Endothelial cell of umbilical vein (primary cell): ENCODE results near the gene WDR45. TPM values are rescaled to one million over a fixed set of nuclear protein-coding genes. Genes with fewer than 3 reads are reported as not detected.

Experiments
- BruUV-seq: library from RNA; stranded (reverse); fragments of 400-500 nt; replicated peaks from 2 replicates; lab custom pipeline; 2021; lab: Mats Ljungman, UMichigan
- CTCF ChIA-PET: fragments of 300-600, 350-600 bp; sonication (Branson Sonifier 250); formaldehyde crosslinking; loops from one replicate; lab custom pipeline; 2021; ENCODE audit warnings: antibody characterized with exemption, inconsistent platforms; lab: Charles Lee
- POLR2A ChIA-PET: fragments of 300-600, 350-600 bp; sonication (Branson Sonifier 250); formaldehyde crosslinking; loops from one replicate; lab custom pipeline; 2021; ENCODE audit warnings: antibody characterized with exemption, inconsistent platforms; lab: Charles Lee
- DNase-seq: peaks from one replicate; pipeline ENCODE4 v3.0.0-alpha.2; 2011; ENCODE audit warnings: low read depth, low spot score
- FAIRE-seq: peaks from 2 replicates; lab custom pipeline; 2011; peaks lifted over from hg19 to GRCh38; lab: Jason Lieb, UNC
- H2AFZ ChIP-seq: 2 replicates; pipeline ENCODE4 v1.6.0; 2012; ENCODE audit warnings: low read depth, low read length, control low read depth, inconsistent platforms
- H3K27ac ChIP-seq: 2 replicates; pipeline ENCODE4 v1.5.1; 2011; ENCODE audit warnings: low read depth, mild to moderate bottlenecking, control low read depth, low read length, moderate library complexity; ENCODE audit not compliant: insufficient read depth
- H3K27me3 ChIP-seq, 2 experiments: 2 replicates each; pipeline versions ENCODE4 v1.6.0 to v1.6.1; 2011; ENCODE audit warnings: low read length in 2 of 2, mixed read lengths in 1 of 2; ENCODE audit not compliant: control insufficient read depth in 2 of 2, insufficient read depth in 2 of 2
- H3K36me3 ChIP-seq, 2 experiments: 2 replicates in 1 of 2; 3 replicates in 1 of 2; pipeline ENCODE4 v1.5.1; 2011; ENCODE audit warnings: low read length in 2 of 2, mild to moderate bottlenecking in 1 of 2, moderate library complexity in 1 of 2; ENCODE audit not compliant: control insufficient read depth in 2 of 2, insufficient read depth in 2 of 2; ENCODE audit errors: extremely low read depth in 1 of 2
- H3K4me1 ChIP-seq: 3 replicates; pipeline ENCODE4 v1.5.1; 2011; ENCODE audit warnings: mild to moderate bottlenecking, low read length; ENCODE audit not compliant: control insufficient read depth, insufficient read depth; ENCODE audit errors: extremely low read depth
- H3K4me2 ChIP-seq: 2 replicates; pipeline ENCODE4 v1.6.1; 2011; ENCODE audit warnings: low read length, control low read depth, mixed read lengths; ENCODE audit not compliant: insufficient read depth
- H3K4me3 ChIP-seq, 3 experiments: fragments of 200-600 bp in 1 of 3; sonication (generic), shearing (Covaris generic) in 1 of 3; replicated peaks in 1 of 3; 2 replicates each; pipeline ENCODE4 v1.5.1; 2011 to 2016; ENCODE audit warnings: control low read depth in 3 of 3, low read length in 3 of 3, mild to moderate bottlenecking in 2 of 3, inconsistent platforms in 1 of 3, low read depth in 1 of 3, moderate library complexity in 1 of 3; ENCODE audit not compliant: insufficient read depth in 1 of 3
- H3K79me2 ChIP-seq: 2 replicates; pipeline ENCODE4 v1.6.0; 2012; ENCODE audit warnings: low read length, inconsistent platforms; ENCODE audit not compliant: control insufficient read depth, insufficient read depth
- H3K9ac ChIP-seq: replicated peaks from 2 replicates; pipeline ENCODE3; 2011; ENCODE audit warnings: low read length, control low read depth; ENCODE audit not compliant: insufficient read depth; ENCODE audit errors: extremely low read depth
- H3K9me1 ChIP-seq: replicated peaks from 3 replicates; pipeline ENCODE4 v1.6.0; 2011; ENCODE audit warnings: mild to moderate bottlenecking, low read length; ENCODE audit not compliant: control insufficient read depth, insufficient read depth; ENCODE audit errors: extremely low read depth
- H3K9me3 ChIP-seq: replicated peaks from 2 replicates; pipeline ENCODE4 v1.5.1; 2012; ENCODE audit warnings: low read length, inconsistent platforms; ENCODE audit not compliant: control insufficient read depth, insufficient read depth
- H4K20me1 ChIP-seq: replicated peaks from 2 replicates; pipeline ENCODE3; 2011; ENCODE audit warnings: mild to moderate bottlenecking, low read length; ENCODE audit not compliant: control insufficient read depth, insufficient read depth; ENCODE audit errors: extremely low read depth
- CTCF ChIP-seq, 2 donors: IDR thresholded peaks; 1 replicate in 1 of 2; 2 replicates in 1 of 2; pipeline ENCODE4 v1.5.1; 2011; ENCODE audit warnings: low read length in 2 of 2, mild to moderate bottlenecking in 2 of 2, moderate library complexity in 2 of 2, control low read depth in 1 of 2, inconsistent platforms in 1 of 2, low read depth in 1 of 2; ENCODE audit not compliant: insufficient read depth in 1 of 2; ENCODE audit errors: extremely low read depth in 1 of 2
- EZH2 ChIP-seq: IDR thresholded peaks from 2 replicates; pipeline ENCODE4 v1.6.1; 2012; ENCODE audit warnings: borderline replicate concordance, low read depth, mild to moderate bottlenecking, moderate library complexity, low read length, inconsistent platforms; ENCODE audit not compliant: severe bottlenecking
- FOS ChIP-seq: IDR thresholded peaks from 2 replicates; pipeline ENCODE4 v1.6.1; 2011; ENCODE audit warnings: mild to moderate bottlenecking, low read length, moderate library complexity, borderline replicate concordance; ENCODE audit not compliant: insufficient read depth
- GATA2 ChIP-seq: IDR thresholded peaks from 2 replicates; pipeline ENCODE4 v1.7.0; 2011; ENCODE audit warnings: low read depth, mild to moderate bottlenecking, moderate library complexity, mixed read lengths, low read length; ENCODE audit not compliant: insufficient read length, insufficient read depth
- JUN ChIP-seq: IDR thresholded peaks from 2 replicates; pipeline ENCODE4 v1.6.1; 2011; ENCODE audit warnings: borderline replicate concordance, low read depth; ENCODE audit not compliant: insufficient read length, insufficient read depth
- MAX ChIP-seq: IDR thresholded peaks from 2 replicates; pipeline ENCODE4 v1.6.1; 2011; ENCODE audit not compliant: insufficient read depth, insufficient read length
- POLR2AphosphoS5 ChIP-seq: IDR thresholded peaks from 2 replicates; pipeline ENCODE4 v1.6.1; 2012; ENCODE audit warnings: low read depth, mild to moderate bottlenecking, control low read depth, low read length, moderate library complexity; ENCODE audit not compliant: insufficient read depth
- dilution Hi-C: fragments of 300-500 bp; cut with MboI; formaldehyde crosslinking; loops from one replicate; pipeline ENCODE4 v1.15.0; 2019; ENCODE audit warnings: low sequenced_read_pairs; ENCODE audit not compliant: extremely low pct_ligation_motif_present
- intact Hi-C: fragments of 100-400 bp; cut with micrococcal nuclease; formaldehyde crosslinking; loops from one replicate; pipeline ENCODE4 v1.10.0; 2022
- polyA plus RNA-seq, 4 experiments: library from polyadenylated mRNA; depleted of rRNA in 3 of 4; stranded (reverse) in 3 of 4; unstranded in 1 of 4; fragments of >200 nt; gene quantifications; 2 replicates each; pipeline versions ENCODE4 v1.2.1 to v1.2.3, GENCODE V29; 2011 to 2012; ENCODE audit warnings: missing spikeins in 1 of 4
- total RNA-seq: library from RNA; stranded (reverse); gene quantifications from 2 replicates; pipeline ENCODE4 v1.2.3, GENCODE V29; 2021

WDR45 gene
- total and polyA plus RNA-seq, 2 donors (not counting 3 experiments of a cell fraction or from before 2014, with no cell fraction given): 32.2 to 70.4 TPM

- DNase-seq: no peak
- H3K9ac ChIP-seq: no peak overlapping the region
- intact Hi-C loops (no loop called here), dilution Hi-C loops (no loop called here)
- H3K27ac ChIP-seq: no peak overlapping the region
- no peak overlapping the region for H3K4me3 ChIP-seq
- no peaks in the 10 kb centered on the region for H3K9me3 ChIP-seq
- no peak overlapping the region for H3K4me2 ChIP-seq
- H3K9me1 ChIP-seq: no peaks in the 10 kb centered on the region
- no peaks in the 10 kb centered on the region for H3K27me3 ChIP-seq
- TF ChIP-seq CTCF (IDR thresholded peaks at IDR 0.05; ENCODE audit: extremely low read depth in 1 of 2, insufficient read depth in 1 of 2, low read depth in 1 of 2, low read length in 2 of 2) (no peak), MAX (no peak), JUN (no peak), GATA2 (no peak), FOS (no peak), EZH2 (no peak), POLR2AphosphoS5 (no peak)
- peaks cover 3% of the 10 kb centered on the region for H3K4me1 ChIP-seq
- H3K36me3 ChIP-seq: peaks cover 0 to 2% of the 10 kb centered on the region in 2 experiments
- H3K79me2 ChIP-seq: no peaks in the 10 kb centered on the region
- FAIRE-seq: no peak
- H4K20me1 ChIP-seq: no peaks in the 10 kb centered on the region
- H2AFZ ChIP-seq: no peak overlapping the region
- POLR2A ChIA-PET: no interaction called here
- CTCF ChIA-PET: no interaction called here
- no TSS peak for BruUV-seq
Observed at GRCh38 chrX:49064735-49065134, 15.0 kb downstream of the WDR45 start.
